ENCODE results near the gene PLA2G6. TPM values are rescaled to one million over a fixed set of nuclear protein-coding genes. Genes with fewer than 3 reads are reported as not detected.
A peak's percentile ranks its signal among the peaks of the same experiment; 100 is the strongest.

PLA2G6 gene
- 35.8 TPM for total RNA-seq

DNA sequence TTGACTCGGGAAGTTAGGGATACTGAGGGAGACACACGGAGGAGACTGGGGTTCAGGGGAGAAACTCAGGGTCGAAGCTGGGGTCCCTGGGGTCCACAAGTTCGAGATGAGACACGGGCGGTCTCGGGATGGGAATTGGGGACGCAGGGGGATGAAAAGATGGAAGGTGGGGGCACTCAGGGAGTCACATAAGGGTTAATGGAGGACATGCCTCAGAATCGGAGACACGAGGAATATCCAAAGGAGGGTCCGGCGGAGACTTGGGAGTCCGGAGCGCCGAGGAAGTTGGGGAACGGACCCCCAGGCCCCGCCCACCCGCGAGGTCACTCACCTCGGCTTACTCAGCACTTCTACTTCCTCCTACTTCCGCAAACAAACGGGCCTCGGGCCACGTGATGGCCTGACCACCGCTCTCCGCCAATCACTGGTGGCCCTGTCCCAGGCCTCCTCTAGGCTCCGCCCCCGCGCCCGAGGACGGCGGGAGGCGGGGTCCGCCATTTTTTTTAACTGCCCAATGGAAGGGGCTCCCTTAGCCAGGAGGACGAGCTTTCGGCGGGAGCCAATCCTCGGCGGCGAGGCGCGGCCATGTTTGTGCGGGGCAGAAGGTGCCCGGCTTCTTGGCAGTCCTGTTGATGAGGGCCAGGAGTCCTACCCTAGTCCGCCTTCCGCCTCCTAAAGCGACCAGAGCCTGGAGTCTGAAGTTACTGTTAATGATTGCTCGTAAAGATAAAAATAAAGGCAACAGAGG is at the start of gene PLA2G6:
Gene PLA2G6 (minus strand): TSS at position 378 of the 748 bp plus-strand sequence. CDS start 12,404 bp downstream, outside the sequence.
- DNase-seq (ENCODE audit: extremely low spot score in 2 of 2), result peak; percentile 99
- H3K4me1 ChIP-seq, result peaks cover 43% of the 10 kb centered on the region
- H3K4me3 ChIP-seq, result peak within 1 kb of the TSS; percentile 63 to 69
- H3K27me3 ChIP-seq, result no peaks in the 10 kb centered on the region
- H3K9me3 ChIP-seq, result no peaks in the 10 kb centered on the region
- intact Hi-C loops (cut with DNase I), result loop anchor here (10.0 kb wide), 1 partner anchor 117 kb away; no protein-coding TSS in a partner anchor
- peak; percentile 86 to 99 for TF ChIP-seq POLR2AphosphoS5 (IDR thresholded peaks at IDR 0.05; ENCODE audit: insufficient read depth in 1 of 2, low read depth in 1 of 2)
- peak in 1 of 3 experiments; percentile 19 for TF ChIP-seq CTCF (IDR thresholded peaks at IDR 0.05)
- TF ChIP-seq POLR2A (IDR thresholded peaks at IDR 0.05), result no peak
- H3K36me3 ChIP-seq, result no peaks in the 10 kb centered on the region
- peak within 1 kb of the TSS; percentile 99 for H3K27ac ChIP-seq

DNA sequence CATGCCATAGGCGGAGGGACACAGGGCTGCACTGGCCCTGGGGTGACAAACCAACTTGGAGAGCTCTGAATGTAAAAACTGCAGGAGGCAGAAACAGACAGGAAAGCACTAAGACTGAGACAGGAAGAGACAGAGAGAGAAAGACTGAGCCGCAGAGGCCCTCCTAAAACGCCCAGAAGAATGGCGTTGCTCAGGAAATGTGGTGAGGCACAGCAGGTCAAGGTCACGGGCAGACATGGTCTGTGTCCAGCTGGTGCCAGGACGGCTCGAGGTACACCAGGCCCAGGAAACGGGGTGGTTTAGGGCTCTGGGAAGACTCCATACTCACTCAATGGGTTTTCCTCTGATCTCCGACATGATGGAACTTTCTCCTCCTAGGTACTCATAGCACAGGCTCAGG is 49.3 kb upstream of the PLA2G6 start:
- H3K4me3 ChIP-seq, result no peak overlapping the region
- H3K27ac ChIP-seq, result peak overlapping the region; percentile 88
- H3K27me3 ChIP-seq, result no peaks in the 10 kb centered on the region
- H3K4me1 ChIP-seq, result peaks cover 47% of the 10 kb centered on the region
- no peaks in the 10 kb centered on the region for H3K9me3 ChIP-seq
- H3K36me3 ChIP-seq, result peaks cover 0 to 26% of the 10 kb centered on the region in 2 donors
- no peak for TF ChIP-seq POLR2AphosphoS5 (IDR thresholded peaks at IDR 0.05; ENCODE audit: insufficient read depth in 1 of 2, low read depth in 1 of 2)
- TF ChIP-seq CTCF (IDR thresholded peaks at IDR 0.05), result no peak
- TF ChIP-seq POLR2A (IDR thresholded peaks at IDR 0.05), result no peak
- intact Hi-C loops (cut with DNase I), result no loop called here
- no peak for DNase-seq (ENCODE audit: extremely low spot score in 2 of 2)

DNA sequence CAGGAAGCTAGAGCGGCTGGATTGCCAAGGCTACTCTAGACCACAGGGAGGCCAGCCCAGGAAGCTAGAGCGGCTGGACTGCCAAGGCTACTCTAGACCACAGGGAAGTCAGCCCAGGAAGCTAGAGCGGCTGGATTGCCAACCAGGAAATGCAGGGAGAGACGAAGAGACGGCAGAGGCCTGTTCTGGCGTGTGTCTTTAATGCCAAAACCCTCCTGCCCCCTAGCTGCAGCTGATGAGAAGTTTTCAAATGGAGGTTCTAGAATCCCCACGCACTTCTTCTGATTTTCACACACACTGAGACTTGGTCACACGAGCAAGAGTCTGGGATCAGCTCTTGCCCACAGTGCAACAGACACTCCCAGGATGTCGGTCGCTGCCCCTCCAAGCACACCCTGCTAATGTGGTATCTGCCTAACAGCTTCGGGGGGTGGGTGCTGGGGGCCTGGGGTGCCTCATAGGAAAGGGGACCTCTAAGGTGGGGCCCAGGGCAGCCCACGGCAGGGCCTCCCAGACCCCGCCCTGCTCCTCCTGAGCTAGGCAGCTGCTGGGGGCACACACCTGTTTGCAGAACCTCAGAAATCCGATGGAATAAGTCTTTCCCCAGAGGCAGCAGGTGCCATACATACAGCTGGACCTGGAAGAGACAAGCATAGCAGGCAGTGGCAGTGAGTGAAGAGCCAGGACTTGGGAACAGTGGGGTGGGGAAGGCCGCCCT is 48.6 kb upstream of the PLA2G6 start:
- no peak for DNase-seq (ENCODE audit: extremely low spot score in 2 of 2)
- TF ChIP-seq POLR2A (IDR thresholded peaks at IDR 0.05) (no peak), CTCF (IDR thresholded peaks at IDR 0.05) (peak in 2 of 3 experiments; percentile 39 to 49), POLR2AphosphoS5 (IDR thresholded peaks at IDR 0.05; ENCODE audit: insufficient read depth in 1 of 2, low read depth in 1 of 2) (peak in 1 of 2 donors; percentile 36)
- Histone ChIP-seq H3K27ac (peak overlapping the region; percentile 88), H3K27me3 (no peaks in the 10 kb centered on the region), H3K9me3 (no peaks in the 10 kb centered on the region), H3K4me1 (peaks cover 41% of the 10 kb centered on the region), H3K36me3 (peaks cover 0 to 32% of the 10 kb centered on the region in 2 donors), H3K4me3 (no peak overlapping the region)
- intact Hi-C loops (cut with DNase I), result no loop called here

DNA sequence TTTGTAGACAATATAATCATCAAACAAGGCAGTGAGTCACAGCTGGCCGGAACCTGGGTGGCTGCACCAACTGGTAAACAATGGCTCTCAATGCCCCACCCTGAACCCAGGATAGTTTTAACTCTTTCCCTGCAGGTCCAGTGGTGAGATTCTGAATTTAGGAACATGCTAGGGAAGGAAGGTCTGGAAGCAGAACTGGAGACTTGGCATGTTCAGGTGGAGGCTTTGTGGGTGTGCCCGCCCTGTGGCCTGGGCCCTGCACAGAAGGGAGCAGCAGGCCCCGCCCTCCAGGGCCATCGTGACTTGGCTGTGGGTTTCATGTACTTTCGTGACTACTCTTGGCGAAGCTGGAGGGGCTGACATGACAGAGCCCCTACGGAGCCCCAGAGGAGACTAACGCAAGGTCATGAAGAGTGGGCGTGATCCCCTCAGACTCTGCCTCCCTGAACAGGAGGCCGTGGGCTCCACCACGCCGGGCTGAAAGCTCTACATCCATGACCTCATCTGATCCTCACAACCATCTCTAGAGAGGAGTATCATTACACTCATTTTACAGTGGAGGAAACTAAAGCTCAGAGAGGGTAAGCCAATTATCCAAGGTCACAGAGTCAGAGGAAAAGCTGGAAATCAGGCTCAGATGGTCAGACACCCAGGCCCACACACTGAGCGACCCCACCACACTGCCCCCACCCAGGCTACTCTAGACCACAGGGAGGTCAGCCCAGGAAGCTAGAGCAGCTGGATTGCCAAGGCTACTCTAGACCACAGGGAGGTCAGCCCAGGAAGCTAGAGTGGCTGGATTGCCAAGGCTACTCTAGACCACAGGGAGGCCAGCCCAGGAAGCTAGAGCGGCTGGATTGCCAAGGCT is 47.5 kb upstream of the PLA2G6 start:
- Histone ChIP-seq H3K27me3 (no peaks in the 10 kb centered on the region), H3K27ac (peak overlapping the region; percentile 87), H3K4me1 (peaks cover 37% of the 10 kb centered on the region), H3K36me3 (peaks cover 0 to 41% of the 10 kb centered on the region in 2 donors), H3K4me3 (no peak overlapping the region), H3K9me3 (no peaks in the 10 kb centered on the region)
- TF ChIP-seq CTCF (IDR thresholded peaks at IDR 0.05) (no peak), POLR2AphosphoS5 (IDR thresholded peaks at IDR 0.05; ENCODE audit: insufficient read depth in 1 of 2, low read depth in 1 of 2) (peak; percentile 67 to 83)
- no peak for DNase-seq (ENCODE audit: extremely low spot score in 2 of 2)
- intact Hi-C loops (cut with DNase I), result no loop called here
